Neural progenitor cell (in vitro differentiated cells): ENCODE measurements around the gene SIPA1L3.

Source experiments
- CTCF ChIP-seq: fragments of 200-600 bp; sonication (generic); IDR thresholded peaks from 2 replicates; pipeline ENCODE4 v1.5.1; 2017; ENCODE audit warnings: antibody characterized with exemption, mild to moderate bottlenecking
- EZH2phosphoT487 ChIP-seq: fragments of 200-600 bp; sonication (generic); IDR thresholded peaks from 2 replicates; pipeline ENCODE4 v1.6.1; 2017; ENCODE audit warnings: antibody characterized with exemption

- TF ChIP-seq CTCF (no peak), EZH2phosphoT487 (no peak)
Measured at GRCh38 chr19:38055010-38055409, 148.0 kb downstream of the SIPA1L3 start.
